Vagina (tissue), 2 donors: ENCODE data around the gene LAMP2. TPM values are rescaled to one million over a fixed set of nuclear protein-coding genes. Genes with fewer than 3 reads are reported as not detected.
"Not testable (repeated sequence)": the region's sequence is repeated elsewhere in the genome, so short reads cannot be mapped to it uniquely, and the experiment has no call there.

Experiments used
- DNase-seq, 2 donors: peaks; one replicate each; pipeline ENCODE4 v3.0.0-alpha.2; 2017; ENCODE audit errors: extremely low spot score in 2 of 2
- H3K27ac ChIP-seq: fragments of 200-600 bp; sonication (generic); one replicate; pipeline ENCODE4 v1.5.1; 2019
- H3K27me3 ChIP-seq: fragments of 200-600 bp; sonication (generic); one replicate; pipeline ENCODE4 v1.5.1; 2019
- H3K36me3 ChIP-seq, 2 donors: fragments of 200-600 bp; sonication (generic); one replicate each; pipeline ENCODE4 v1.5.1; 2017 to 2019
- H3K4me1 ChIP-seq: fragments of 200-600 bp; sonication (generic); one replicate; pipeline ENCODE4 v1.5.1; 2019
- H3K4me3 ChIP-seq, 2 donors: fragments of 200-600 bp; sonication (generic); 1 replicate in 1 of 2; 2 replicates in 1 of 2; pipeline ENCODE4 v1.5.1; 2016 to 2019
- H3K9me3 ChIP-seq: fragments of 200-600 bp; sonication (generic); one replicate; pipeline ENCODE4 v1.5.1; 2019
- POLR2A ChIP-seq, 2 donors: fragments of 450-650 bp; IDR thresholded peaks; one replicate each; pipeline ENCODE4 v1.6.1; 2017; ENCODE audit warnings: antibody characterized with exemption in 2 of 2, mild to moderate bottlenecking in 2 of 2, moderate library complexity in 2 of 2
- POLR2AphosphoS5 ChIP-seq, 2 donors: sonication (generic); formaldehyde crosslinking; IDR thresholded peaks; one replicate each; pipeline ENCODE4 v1.9.0; 2017; ENCODE audit warnings: antibody characterized with exemption in 2 of 2, mild to moderate bottlenecking in 2 of 2, low read depth in 1 of 2; ENCODE audit not compliant: insufficient read depth in 1 of 2
- intact Hi-C: fragments of 100-400 bp; cut with DNase I; formaldehyde crosslinking; loops from one replicate; pipeline ENCODE4 v1.15.1; 2023
- total RNA-seq: library from RNA; depleted of rRNA; stranded (reverse); fragments of >200 nt; gene quantifications from one replicate; pipeline ENCODE4 v1.2.3, GENCODE V29; 2016
- TF ChIP-seq, protein P1 (sequence below), 3 experiments: fragments of 450-650 bp in 2 of 3; fragments of 200-600 bp in 1 of 3; sonication (generic) in 1 of 3; IDR thresholded peaks; one replicate each; pipeline ENCODE4 v1.5.1; 2017 to 2019; ENCODE audit warnings: antibody characterized with exemption in 3 of 3, mild to moderate bottlenecking in 2 of 3, moderate library complexity in 2 of 3

LAMP2 gene
- total RNA-seq, 1 donor from 2014 or later, result 106 TPM

DNA sequence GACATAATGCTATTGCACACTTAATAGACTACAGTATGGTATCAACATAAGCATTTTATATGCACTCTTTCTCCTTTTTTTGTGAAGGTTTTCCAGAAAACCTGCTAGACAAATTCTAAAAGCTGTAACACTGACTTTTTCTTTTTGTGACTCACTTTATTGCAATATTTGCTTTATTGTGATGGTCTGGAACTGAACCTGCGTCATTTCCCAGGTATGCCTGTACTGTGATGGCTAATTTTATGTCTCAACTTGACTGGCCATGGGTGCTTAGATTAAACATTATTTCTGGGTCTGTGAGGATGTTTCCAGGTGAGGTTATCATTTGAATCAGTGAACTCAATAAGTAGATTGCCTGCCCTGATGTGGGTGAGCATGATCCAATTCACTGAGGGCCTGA, 35.5 kb upstream of the LAMP2 start:
- Histone ChIP-seq H3K9me3 (no peaks in the 10 kb centered on the region), H3K4me3 (no peak overlapping the region), H3K27ac (no peak overlapping the region), H3K27me3 (no peaks in the 10 kb centered on the region), H3K4me1 (no peaks in the 10 kb centered on the region), H3K36me3 (no peaks in the 10 kb centered on the region)
- no peak for DNase-seq
- intact Hi-C loops, result no loop called here
- no peak for TF ChIP-seq POLR2A (IDR thresholded peaks at IDR 0.05)
- TF ChIP-seq, protein P1, sequence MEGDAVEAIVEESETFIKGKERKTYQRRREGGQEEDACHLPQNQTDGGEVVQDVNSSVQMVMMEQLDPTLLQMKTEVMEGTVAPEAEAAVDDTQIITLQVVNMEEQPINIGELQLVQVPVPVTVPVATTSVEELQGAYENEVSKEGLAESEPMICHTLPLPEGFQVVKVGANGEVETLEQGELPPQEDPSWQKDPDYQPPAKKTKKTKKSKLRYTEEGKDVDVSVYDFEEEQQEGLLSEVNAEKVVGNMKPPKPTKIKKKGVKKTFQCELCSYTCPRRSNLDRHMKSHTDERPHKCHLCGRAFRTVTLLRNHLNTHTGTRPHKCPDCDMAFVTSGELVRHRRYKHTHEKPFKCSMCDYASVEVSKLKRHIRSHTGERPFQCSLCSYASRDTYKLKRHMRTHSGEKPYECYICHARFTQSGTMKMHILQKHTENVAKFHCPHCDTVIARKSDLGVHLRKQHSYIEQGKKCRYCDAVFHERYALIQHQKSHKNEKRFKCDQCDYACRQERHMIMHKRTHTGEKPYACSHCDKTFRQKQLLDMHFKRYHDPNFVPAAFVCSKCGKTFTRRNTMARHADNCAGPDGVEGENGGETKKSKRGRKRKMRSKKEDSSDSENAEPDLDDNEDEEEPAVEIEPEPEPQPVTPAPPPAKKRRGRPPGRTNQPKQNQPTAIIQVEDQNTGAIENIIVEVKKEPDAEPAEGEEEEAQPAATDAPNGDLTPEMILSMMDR (IDR thresholded peaks at IDR 0.05), result no peak
- TF ChIP-seq POLR2AphosphoS5 (IDR thresholded peaks at IDR 0.05; ENCODE audit: insufficient read depth in 1 of 2, low read depth in 1 of 2), result no peak

DNA sequence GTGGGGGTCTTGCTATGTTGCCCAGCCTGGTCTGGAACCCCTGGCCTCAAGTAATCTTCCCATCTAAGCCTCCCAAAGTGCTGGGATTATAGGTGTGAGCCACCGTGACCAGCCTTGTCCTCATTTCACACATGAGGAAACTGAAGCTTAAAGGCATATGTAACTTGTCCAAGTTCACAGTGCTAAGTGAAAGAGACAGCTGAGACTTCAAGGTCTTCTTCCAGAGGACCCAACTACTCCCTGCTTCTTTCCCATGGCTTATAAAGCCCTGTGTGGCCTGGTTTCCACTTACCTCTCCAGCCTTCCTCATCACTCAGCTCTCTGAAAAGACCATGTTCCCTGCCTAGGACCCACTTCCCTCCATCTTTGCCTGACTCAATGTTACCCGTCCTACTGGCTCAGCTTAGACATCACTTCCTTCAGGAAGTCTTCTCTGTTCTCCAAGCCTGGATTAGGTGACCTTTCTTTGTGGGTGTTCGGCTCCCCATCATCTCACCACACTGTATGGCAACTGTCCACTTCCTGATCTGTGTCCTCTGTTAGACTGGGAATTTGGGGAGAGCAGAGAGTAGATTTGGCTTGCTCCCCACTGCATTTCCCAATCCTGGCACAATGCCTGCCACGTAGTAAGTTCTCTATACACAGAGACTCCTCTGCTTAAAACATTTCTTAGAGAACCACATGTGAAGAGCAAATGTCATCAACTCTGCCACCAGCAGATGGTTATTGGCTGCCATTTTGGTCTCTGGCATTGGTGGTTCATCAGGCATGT, 30.4 kb upstream of the LAMP2 start:
- Histone ChIP-seq H3K4me3 (no peak overlapping the region), H3K27ac (no peak overlapping the region), H3K27me3 (no peaks in the 10 kb centered on the region), H3K36me3 (no peaks in the 10 kb centered on the region), H3K9me3 (no peaks in the 10 kb centered on the region), H3K4me1 (no peaks in the 10 kb centered on the region)
- intact Hi-C loops, result no loop called here
- TF ChIP-seq, protein P1 (IDR thresholded peaks at IDR 0.05), result no peak
- no peak for TF ChIP-seq POLR2A (IDR thresholded peaks at IDR 0.05)
- no peak for TF ChIP-seq POLR2AphosphoS5 (IDR thresholded peaks at IDR 0.05; ENCODE audit: insufficient read depth in 1 of 2, low read depth in 1 of 2)
- no peak for DNase-seq

DNA sequence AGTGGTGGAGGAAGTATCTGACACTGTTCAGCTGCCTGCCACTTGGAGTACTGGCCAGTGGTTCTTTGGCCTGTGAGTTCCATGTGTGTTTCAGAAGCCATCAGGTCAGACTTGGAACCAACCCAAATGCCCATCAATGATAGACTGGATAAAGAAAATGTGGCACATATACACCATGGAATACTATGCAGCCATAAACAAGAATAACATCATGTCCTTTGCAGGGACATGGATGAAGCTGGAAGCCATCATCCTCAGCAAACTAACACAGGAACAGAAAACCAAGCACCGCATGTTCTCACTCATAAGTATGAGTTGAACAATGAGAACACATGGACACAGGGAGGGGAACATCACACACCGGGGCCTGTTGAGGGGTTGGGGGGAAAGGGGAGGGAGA, 21.0 kb upstream of the LAMP2 start:
- H3K4me1 ChIP-seq, H3K9me3 ChIP-seq, H3K4me3 ChIP-seq, H3K36me3 ChIP-seq, H3K27ac ChIP-seq, intact Hi-C loops, H3K27me3 ChIP-seq, DNase-seq: not testable (repeated sequence)

DNA sequence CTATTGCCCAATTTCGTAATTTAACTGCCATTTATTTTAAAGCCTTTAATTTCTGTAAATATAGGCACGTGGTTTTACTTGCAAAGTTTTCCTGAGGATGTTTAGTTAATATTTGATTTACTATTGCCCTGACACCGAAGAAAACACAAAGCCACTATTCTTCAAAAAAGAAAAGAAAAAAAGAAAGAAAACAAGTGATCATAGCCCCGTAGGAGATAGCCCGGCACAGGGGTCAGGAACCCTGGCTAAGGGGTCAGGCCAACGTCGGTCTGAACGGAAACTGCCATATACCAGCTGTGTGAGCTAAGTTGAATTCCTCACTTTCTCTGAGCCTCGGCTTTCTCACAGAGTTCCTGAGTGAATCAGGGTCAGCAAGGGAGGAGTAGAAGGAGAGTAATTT, 17.7 kb upstream of the LAMP2 start:
- intact Hi-C loops, result no loop called here
- Histone ChIP-seq H3K27me3 (no peaks in the 10 kb centered on the region), H3K27ac (no peak overlapping the region), H3K4me3 (no peak overlapping the region), H3K9me3 (no peaks in the 10 kb centered on the region), H3K4me1 (peaks cover 5% of the 10 kb centered on the region), H3K36me3 (no peaks in the 10 kb centered on the region)
- DNase-seq, result no peak
- TF ChIP-seq POLR2AphosphoS5 (IDR thresholded peaks at IDR 0.05; ENCODE audit: insufficient read depth in 1 of 2, low read depth in 1 of 2) (no peak), POLR2A (IDR thresholded peaks at IDR 0.05) (no peak)
- TF ChIP-seq, protein P1 (IDR thresholded peaks at IDR 0.05), result no peak

DNA sequence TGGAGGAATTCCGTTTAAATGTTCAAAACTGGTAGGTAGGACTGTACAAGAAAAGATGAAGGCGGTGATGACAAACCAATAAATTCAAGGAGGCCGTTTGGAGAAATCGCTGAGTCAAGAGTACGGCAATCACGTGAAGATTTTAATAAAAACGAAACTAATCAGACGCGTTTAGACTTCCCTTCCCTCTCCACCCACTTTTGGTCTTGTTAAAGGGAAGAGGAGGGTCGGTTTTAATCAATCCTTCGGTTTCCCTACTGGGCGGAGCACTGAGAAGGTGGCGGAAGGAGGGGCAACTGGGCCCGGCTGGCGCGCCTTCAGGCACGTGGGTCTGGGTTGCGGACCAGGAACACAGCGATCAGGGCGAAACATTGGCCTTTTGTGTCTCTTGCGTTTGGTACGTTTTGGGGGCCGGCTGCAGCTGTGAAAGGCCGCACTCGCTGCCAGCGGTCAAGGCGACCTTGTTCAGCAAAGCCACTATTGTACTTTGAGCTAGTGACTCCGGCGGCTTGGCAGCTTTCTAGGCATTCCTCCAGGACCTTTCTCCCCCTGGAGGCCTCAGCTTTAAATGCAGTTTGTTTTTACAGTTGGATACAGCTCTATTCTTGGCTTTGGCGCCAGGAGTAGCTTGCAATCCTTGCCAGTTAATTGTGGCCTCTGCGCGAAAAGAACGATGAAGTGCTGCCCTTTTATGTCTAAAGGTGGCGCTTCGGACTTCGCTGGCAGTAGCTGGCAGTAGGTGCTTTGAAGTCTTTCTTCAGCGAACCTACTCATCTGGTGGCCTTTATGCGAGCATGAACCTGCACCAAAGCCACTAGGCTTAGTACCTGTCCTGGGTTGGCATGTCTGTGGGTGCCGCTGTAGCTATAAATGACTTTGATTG, 16.8 kb upstream of the LAMP2 start:
- peak overlapping the region; percentile 69 for H3K27ac ChIP-seq
- H3K27me3 ChIP-seq, result no peaks in the 10 kb centered on the region
- peaks cover 5% of the 10 kb centered on the region for H3K4me1 ChIP-seq
- peak overlapping the region; percentile 43 to 45 for H3K4me3 ChIP-seq
- no peaks in the 10 kb centered on the region for H3K36me3 ChIP-seq
- intact Hi-C loops, result no loop called here
- H3K9me3 ChIP-seq, result no peaks in the 10 kb centered on the region
- TF ChIP-seq POLR2A (IDR thresholded peaks at IDR 0.05), result no peak
- TF ChIP-seq, protein P1 (IDR thresholded peaks at IDR 0.05), result peak in 2 of 3 experiments; percentile 39 to 42
- peak; percentile 24 to 84 for TF ChIP-seq POLR2AphosphoS5 (IDR thresholded peaks at IDR 0.05; ENCODE audit: insufficient read depth in 1 of 2, low read depth in 1 of 2)
- no peak for DNase-seq
